MM.1S (cell line): ENCODE results near the gene SMG6.

Experiments used
- EZH2 ChIP-seq: fragments of 300-600 bp; sonication (generic); optimal IDR thresholded peaks from 2 replicates; pipeline ENCODE3; 2017; ENCODE audit warnings: low read depth, mild to moderate bottlenecking, antibody characterized with exemption, low read length, mixed read lengths
- TF ChIP-seq, protein P1 (sequence below): fragments of 300-600 bp; sonication (generic); IDR thresholded peaks from 2 replicates; pipeline ENCODE4 v1.5.1; 2016; ENCODE audit warnings: antibody characterized with exemption, low read length, mixed read lengths

DNA sequence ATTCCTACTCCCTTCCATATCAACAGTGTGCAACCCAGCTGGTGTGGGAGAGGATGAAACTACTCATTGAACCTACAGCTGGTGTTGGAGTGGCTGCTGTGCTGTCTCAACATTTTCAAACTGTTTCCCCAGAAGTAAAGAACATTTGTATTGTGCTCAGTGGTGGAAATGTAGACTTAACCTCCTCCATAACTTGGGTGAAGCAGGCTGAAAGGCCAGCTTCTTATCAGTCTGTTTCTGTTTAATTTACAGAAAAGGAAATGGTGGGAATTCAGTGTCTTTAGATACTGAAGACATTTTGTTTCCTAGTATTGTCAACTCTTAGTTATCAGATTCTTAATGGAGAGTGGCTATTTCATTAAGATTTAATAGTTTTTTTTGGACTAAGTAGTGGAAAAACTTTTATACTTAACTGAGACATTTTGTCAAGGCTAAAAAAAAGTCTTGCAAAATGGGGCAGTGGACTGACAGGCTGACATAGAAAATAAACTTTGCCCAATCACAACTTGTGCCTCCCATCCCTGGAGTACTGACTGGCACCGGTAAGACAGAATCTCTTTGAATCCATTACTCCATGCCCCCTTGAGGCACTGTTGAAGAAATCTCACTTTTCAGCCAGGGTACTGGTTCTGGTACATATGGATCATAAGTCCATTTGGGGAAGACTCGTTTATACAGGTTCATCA lies 20.2 kb upstream of the SMG6 start:
- TF ChIP-seq, protein P1, sequence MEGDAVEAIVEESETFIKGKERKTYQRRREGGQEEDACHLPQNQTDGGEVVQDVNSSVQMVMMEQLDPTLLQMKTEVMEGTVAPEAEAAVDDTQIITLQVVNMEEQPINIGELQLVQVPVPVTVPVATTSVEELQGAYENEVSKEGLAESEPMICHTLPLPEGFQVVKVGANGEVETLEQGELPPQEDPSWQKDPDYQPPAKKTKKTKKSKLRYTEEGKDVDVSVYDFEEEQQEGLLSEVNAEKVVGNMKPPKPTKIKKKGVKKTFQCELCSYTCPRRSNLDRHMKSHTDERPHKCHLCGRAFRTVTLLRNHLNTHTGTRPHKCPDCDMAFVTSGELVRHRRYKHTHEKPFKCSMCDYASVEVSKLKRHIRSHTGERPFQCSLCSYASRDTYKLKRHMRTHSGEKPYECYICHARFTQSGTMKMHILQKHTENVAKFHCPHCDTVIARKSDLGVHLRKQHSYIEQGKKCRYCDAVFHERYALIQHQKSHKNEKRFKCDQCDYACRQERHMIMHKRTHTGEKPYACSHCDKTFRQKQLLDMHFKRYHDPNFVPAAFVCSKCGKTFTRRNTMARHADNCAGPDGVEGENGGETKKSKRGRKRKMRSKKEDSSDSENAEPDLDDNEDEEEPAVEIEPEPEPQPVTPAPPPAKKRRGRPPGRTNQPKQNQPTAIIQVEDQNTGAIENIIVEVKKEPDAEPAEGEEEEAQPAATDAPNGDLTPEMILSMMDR, result no peak
- TF ChIP-seq EZH2, result no peak
